Stimulated activated naive CD8-positive, alpha-beta T cell treated with anti-CD3 and anti-CD28 coated beads, Interleukin-15, Interleukin-2, amounts not matched to agents 100 U/mL and 50 U/mL, for 24 hours (primary cell): ENCODE measurements around the gene PPP5C.

Experiments used
- ATAC-seq: fragments of 150-1000 bp; cut with Tn5 transposase; one replicate; pipeline ENCODE4 v1.10.0; 2021
- DNase-seq: peaks from one replicate; pipeline ENCODE4 v3.0.0; 2021

PPP5C gene

DNA sequence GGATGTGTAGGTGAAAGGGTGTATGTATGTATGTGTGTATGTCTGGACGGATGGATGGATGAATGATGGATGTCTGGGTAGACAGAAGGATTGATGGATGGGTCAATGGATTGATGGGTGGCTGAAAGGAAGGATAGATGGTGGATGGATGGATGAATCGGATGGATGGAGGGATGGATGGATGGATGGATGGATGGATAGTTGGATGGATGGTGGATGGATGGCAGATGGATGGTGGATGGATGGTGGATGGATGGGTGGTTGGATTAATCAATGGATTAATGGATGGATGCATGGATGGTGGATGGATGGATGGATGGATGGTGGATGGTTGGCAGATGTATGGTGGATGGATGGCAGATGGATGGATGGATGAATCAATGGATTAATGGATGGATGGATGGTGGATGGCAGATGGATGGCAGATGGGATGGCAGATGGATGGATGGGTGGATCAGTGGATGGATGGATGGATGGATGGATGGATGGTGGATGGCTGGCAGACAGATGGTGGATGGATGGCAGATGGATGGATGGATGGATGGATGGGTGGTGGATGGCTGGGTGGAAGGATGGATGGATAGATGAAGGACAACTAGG is 16.5 kb upstream of the PPP5C start:
- ATAC-seq (no peak), DNase-seq (no peak)

DNA sequence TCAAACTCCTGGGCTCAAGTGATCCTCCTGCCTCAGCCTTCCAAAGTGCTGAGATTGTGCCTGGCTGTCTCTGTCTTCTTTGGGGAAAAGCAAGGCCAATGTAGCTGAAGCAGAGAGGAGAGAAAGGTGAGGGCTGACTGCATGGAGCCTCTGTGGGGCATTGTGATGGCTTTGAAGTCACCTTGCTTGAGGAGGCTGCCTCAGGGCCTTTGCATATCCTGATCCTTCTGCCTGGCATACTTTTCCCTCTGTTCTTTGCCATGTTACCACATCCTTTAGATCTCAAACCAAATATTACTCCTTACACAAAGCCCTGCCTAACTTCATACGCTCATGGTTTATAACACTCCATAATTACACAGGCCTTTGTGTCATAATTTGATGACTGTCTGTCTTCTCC is 9.4 kb upstream of the PPP5C start:
- ATAC-seq (no peak), DNase-seq (no peak)

DNA sequence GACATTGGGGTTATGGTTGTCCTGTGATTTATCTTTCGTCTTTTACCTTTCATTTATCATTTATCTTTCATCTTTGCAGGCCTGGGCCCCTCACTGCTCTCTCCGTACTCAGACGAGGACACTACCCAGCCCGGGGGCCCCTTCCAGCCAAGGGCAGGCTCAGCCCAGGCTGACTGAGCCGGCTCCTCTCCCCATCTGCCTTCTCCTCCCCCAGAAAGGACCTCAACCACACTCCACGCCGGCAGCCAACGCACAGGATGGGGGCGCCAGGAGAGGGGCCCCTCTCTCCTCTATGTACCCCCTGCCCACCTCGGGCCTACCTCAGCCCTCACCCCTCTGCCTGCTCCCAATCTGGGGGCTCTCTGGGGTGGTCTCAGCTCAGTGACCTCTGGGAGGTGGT is 7.4 kb upstream of the PPP5C start:
- DNase-seq: no peak

DNA sequence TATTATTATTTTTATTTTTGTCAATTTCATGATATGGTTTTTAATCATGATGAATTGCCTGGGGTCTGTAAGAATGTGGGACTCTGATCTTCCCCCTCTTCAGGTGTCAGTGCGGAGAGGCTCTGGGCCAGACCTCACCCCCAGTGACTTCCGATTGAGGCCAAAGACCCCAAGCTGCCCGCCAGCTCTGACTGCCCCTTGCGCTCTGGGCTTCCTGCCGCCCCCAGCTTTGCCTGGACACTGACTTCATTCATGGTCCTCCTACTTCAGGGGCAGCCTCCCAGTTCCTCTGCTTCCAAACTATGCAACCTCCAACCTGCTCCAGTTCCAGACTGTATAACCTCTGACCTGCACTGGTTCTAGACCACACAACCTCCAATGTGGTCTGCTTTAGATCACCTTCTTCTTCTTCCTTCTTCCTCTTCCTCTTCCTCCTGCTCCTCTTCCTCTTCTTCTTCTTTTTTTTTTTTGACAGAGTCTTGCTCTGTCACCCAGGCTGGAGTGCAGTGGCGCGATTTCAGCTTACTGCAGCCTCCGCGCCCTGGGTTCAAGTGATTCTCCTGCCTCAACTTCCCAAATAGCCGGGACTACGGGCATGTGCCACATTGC is 6.7 kb upstream of the PPP5C start:
- no peak for ATAC-seq
- no peak for DNase-seq

More for the DNA sequence above, 7.4 kb upstream of the PPP5C start:
- ATAC-seq: no peak

DNA sequence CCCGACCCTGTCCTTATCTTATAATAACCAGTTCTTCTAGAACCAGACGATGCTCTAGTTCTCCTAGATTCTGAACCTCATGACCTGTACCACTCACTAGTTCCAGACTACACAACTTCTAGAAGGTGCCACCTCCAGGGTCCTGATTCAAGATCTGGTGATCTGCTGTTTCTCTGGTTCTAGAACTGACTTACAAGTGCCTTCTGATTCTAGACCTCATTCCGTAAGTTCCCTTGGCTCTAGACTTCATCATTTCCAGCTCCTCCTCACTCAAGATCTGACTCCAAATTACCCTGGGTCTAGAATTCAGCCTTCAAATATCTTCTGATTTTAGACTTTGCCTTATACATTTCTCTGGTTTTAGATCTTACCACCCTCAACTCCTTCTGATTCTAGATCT is 5.0 kb upstream of the PPP5C start:
- ATAC-seq (no peak), DNase-seq (no peak)

DNA sequence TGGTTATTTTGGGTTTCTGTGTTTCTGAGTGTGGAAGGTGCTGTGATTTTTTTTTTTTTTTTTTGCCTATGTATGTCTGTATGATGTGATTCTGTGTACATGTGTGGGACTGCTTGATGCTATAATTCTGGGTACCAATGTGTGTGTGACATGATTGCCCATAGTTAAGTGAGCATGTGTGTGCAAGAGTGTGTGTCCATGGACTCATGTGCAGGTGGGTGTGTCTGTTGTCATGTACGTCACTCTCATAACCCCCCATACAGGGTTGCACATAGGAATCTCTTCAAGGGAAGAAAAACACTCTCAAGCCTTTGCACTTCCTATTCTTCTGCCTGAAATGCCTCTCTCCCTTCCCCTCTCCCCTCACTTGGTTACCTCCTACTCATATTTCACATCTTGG is 2.5 kb upstream of the PPP5C start:
- DNase-seq (no peak), ATAC-seq (no peak)

DNA sequence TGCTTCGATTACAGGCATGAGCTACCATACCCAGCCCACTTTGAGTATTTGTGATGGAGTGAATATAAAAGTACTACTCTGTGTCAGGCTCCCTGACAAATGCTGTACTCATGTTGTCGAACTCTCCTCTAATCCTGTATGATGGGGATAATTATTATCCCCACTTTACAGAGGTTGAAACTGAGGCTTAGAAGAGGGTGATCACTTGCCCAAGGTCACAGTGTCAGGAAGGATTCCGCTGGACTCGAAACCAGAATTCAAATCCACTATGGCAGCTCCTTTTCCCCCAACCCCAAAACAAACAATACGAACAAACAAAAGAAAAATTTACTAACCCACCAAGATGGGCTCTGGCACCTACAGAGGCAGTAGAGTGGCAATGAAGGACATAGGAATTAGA is 1.7 kb upstream of the PPP5C start:
- DNase-seq: no peak
- ATAC-seq: no peak

DNA sequence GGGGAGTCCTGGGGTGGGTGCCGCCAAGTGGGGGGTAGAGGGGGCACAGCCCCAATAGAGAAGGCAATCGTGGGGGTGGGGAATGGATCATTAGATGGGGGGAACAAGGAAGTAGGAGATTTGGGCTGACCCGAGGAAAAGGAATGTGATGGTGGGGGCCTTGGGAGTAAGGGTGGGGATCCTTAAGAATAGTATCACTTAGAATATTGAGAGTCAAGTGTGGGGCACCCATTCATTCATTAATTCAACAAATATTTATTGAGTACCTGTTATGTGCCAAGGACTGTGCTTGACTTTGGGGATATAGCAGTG is 641 bp downstream of the PPP5C start:
- no peak for DNase-seq
- no peak for ATAC-seq

DNA sequence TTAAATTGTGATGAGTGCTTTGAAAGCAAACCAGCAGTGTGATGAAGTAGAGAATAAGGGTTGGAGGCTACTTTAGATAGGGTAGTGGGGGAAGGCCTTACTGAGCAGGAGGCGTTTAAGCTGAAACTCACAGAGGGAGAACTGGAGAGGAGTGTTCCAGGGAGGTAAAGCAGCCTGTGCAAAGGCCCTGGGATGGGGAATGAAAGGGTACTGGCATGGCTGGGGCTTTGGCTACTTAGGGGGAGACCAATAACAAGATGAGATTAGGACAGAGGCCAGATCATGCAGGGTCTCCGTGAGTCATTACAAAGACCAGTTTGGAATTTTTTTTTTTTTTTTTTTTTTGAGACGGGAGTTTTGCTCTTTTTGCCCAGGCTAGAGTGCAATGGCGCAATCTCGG is 1.1 kb downstream of the PPP5C start:
- ATAC-seq (no peak), DNase-seq (no peak)

DNA sequence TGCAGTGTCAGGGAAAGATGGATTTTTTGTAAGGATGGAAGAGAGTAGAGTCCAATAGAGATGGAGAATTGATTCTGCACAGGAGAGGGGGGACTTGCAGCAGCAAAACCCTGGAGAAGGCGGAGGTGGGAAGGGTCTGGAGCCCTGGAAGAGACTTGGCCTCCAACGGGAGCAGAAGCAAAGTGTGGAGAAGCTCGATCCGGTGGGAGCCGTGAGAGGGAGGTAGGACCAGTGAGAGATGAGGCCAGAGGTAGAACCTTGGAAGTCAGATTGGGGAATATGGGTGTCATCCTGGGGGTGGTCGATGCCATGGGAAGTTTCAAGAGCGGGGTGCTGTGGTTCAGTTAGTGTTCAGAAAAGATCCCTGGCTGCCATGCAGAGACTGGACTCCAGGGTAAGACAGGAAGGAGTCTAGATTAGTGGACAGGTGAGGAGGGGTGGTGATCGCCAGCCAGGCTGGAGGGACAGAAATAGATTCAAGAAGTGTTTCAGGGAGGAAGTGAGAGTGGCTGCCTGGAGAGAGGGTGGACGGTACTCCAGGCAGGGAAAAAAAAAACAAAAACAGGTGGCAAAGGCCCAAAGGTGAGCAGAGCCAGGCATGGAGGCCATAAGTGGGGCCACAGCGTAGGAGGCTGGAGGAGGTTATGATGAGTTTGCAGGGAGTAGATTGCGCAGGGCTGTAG is 2.6 kb downstream of the PPP5C start:
- DNase-seq: no peak
- no peak for ATAC-seq

DNA sequence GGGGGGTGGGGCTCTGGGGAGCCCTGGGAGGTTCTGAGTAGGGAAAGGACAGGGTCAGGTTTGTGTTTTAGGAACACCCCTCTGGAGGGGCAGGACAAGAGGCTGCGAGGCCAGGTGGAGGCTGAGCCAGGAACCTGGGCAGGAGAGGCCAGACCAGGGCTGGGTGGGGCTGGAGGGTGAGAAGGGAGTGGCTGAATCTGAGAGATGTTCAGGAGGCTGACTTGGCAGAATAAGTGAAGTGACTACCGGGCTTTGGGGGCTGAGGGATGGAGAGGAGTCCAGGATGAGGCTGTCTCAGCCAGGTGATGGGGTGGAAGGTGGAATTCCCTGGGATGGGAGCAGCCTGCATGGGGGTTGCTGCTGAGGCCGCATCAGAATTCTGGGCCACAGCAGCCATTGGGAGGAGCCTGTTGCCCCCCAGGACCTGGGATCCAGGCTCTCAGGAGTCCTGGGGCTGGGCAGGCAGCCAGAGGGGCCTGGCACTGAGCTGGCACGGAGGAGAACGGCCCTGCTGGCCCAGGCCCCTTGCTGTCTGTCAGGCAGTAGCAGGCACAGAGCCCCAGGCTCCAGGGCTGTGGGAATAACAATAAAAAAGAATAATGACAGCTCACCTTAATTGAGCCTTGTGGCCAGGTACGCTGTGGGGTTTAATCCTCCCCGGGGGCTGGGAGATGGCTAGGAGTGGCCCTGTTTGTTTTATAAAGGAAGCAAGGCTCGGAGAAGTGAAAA is 3.3 kb downstream of the PPP5C start:
- DNase-seq: peak; percentile 47
- no peak for ATAC-seq

DNA sequence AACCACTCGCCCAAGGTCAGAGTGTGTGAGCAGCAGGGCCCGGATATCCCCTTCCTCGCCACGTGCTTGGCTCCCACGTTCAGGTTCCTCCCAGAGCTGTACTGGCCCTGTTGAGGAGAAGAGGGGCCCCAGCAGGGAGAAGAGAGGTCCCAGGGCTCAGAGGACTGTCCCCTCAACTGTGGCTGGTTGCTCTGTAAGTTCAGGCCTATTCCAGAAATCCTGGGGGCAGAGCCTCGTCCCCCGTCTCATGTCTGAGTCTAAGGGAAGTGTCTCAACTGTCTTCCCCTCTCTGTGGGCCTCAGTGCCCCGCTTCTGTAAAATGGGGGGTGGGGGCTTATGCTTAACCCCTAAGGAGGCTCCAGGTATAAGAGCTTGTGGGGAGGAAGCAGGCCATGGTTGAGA is 3.9 kb downstream of the PPP5C start:
- DNase-seq (peak; percentile 63), ATAC-seq (peak; percentile 25)

DNA sequence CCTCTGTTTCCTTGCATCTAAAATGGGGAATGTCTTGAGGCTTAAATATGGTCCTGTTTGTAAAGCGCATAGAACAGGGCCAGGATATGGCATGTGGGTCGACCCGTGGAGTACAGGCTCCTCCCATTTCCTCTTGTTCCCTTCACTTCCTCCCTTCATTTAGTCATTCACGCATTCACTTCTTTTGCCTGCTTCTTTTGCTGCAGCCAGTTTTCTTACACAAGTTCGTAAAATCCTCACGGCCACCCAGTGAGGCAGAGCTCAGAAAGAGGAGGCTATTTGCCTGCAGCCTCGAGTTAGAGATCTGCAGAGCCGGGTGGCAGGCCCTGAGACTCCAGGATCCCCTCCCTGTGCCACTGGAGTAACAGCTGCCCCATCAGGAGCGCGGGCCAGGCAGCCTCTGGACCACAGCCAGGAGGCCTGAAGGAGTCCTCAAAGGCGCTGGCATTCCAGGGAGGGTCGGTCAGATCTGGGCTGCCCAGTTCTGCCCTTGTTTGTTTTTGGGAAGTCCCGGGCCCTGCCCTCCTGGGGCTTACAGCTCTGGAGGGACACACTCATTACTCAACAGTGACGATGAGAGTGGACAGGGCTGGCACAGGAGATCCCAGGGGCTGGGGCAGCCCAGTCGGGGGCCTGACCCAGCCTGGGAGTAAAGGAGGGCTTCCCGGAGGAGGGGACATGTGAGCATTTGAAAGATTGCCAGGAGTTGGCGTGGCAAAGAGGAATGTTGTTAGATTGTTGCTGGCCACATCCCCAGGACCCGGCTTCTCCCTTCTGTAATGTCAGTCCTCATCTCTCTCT is 4.6 kb downstream of the PPP5C start:
- ATAC-seq (no peak), DNase-seq (peak; percentile 20)

DNA sequence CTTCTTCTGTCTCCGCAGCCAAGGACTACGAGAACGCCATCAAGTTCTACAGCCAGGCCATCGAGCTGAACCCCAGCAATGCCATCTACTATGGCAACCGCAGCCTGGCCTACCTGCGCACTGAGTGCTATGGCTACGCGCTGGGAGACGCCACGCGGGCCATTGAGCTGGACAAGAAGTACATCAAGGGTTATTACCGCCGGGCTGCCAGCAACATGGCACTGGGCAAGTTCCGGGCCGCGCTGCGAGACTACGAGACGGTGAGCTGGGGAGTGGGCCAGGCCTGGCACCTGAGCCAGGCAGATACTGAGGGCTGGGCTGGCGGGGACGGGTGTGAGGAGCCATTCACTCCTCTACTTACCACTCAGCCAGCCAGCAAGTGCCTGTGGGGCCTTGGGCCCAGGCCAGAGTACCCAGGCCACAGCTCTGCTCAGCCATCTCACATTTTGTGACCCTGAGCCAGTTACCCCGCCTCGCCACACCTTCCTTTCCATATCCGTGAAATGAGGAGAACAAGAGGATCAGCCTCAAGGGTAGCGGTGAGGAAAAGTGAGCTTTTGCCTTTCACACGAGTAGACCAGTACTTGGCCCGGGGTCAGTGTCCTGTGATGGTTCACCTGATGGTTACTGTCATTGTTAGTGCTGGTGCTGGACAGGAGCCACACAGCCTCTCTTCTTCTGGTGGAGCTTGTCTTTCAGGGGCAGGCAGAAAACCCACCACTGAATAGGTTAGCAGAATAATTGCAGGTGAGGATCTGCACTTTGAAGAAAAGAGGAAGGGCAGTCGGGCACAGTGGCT is 7.0 kb downstream of the PPP5C start:
- ATAC-seq (no peak), DNase-seq (no peak)

DNA sequence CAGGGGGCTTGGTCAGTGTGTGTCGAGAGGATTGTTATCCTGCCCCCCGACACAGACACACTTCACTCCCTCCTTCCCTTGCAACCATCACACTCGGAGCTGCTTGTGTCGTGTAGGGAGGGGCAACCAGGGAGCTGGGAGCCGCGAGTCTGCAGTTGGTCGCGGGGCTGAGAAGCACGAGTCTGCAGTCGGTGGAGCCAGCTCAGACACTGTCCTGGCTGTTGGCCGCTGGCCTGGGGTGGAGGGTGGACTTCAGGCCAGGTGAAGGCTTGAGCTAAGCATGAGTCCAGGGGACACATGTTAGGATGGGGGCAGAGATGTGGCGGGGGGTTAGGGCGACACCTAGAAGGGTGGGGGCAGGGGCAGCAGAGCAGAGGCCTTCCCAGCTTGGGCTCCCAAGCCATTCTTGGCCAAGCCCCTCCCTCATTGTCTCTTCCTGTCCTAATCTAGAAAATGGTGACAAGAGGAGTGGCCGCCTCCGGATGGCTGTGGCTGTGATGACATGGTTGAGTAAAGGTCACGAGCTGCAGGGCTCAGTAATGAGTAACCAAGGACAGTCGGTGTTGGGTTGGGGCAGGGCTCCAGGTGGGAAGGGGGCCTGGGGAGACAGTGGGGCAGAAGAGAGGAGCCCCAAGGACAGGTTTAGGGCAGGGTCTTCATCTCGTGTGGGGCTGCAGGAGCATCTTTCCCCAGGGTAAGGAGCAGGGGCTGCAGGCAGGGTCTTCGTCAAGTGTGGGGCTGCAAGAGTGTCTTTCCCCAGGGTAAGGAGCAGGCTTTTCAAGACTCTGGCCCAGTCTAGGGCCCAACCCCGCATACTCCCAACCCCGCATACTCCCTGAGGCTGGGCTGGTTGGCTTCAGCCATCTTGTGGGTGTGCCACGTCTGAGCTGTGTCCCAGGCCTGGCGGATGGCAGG is 8.6 kb downstream of the PPP5C start:
- DNase-seq: peak; percentile 60
- peak; percentile 86 for ATAC-seq

DNA sequence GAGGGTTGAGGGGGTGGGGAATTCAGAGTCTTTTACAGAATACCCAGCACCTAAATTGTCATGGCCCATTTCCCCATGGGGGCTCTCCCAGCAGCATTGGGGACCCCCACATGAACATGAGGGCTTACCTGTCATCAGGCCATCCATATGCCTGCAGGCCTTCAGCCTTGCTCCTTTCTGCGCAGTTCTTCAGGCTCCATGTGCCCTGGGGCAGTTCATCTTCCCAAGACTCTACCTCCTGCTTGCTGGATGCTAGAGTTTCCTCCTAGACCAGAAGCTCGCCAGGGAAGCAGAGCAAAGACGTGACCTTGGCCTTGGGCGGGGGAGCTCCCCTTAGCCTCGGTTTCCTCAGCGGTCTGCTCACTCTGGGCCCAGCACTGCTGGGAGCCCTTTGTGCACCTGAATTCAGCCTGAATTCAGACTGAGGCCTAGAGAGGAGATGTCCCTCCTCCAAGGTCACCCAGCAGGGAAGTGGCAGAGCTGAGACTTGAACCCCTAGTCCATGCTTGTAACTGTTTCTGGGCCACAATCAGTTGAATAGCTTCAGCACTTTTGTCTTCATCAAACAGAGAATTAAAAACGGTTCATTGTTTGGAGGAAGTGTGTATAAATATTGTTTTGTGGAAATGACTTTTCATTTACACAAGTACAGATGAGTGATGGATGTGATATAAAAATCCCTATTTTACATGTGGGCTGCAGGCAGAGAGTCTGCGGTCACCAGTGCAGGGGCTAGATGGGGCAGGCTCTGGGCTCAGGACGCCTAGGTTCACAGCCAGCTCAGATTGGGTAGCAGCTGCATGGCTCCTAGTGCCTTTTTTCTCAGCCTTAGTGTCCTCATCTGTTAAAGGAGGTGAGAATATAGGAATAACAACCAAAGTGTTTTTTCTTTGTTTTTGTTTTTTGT is 9.5 kb downstream of the PPP5C start:
- no peak for DNase-seq
- ATAC-seq: no peak

DNA sequence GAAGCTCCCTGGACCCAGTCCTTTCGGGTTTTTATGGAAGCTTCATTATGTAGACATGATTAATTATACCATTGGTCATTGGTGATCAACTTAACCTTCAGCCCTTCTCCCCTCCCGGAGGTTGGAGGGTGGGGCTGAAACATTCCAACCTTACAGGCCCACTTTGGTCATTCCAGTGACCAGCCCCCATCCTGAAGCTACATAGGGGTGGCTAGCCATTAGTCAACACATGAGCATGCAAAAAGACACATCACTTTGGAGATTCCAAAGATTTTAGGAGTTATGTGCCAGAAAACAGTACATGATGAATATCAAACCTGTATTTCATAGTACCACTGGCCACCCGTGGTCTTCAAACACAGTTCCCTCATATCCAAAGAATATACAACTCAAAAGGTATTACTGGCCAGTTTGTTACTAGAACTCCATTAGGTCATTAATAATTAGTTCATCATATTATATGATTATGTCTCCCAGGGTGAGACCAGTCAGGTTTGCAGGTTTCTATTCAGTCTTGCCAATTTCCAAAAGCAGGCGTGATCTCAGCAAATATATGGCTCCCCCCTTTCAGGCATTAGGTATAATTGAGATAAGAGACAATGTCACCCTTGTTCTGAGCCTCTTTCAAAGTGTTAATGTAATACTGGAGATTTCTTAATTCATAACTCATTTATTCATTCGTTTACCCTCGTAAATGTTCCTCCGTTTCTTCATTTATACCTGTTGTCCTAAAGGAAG is 11.1 kb downstream of the PPP5C start:
- DNase-seq: no peak
- no peak for ATAC-seq

DNA sequence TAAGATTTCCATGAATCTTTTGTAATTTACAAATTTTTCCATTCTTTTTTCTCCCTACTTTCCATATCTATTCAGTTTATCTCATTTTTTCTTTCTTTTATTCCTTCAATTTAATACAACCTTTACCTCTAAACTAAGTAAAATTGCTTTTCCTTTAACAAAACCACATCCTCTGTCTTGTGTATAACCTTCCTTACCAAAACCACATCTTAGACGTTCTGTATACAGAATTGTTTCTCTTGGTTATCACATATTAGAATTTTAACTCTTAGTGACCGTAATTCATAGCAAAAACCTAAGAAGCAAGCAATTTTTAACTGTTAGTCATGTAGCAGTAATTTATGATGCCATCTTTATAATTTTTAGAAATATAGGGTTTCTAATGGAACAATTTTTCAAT is 15.0 kb downstream of the PPP5C start:
- DNase-seq (no peak), ATAC-seq (no peak)

DNA sequence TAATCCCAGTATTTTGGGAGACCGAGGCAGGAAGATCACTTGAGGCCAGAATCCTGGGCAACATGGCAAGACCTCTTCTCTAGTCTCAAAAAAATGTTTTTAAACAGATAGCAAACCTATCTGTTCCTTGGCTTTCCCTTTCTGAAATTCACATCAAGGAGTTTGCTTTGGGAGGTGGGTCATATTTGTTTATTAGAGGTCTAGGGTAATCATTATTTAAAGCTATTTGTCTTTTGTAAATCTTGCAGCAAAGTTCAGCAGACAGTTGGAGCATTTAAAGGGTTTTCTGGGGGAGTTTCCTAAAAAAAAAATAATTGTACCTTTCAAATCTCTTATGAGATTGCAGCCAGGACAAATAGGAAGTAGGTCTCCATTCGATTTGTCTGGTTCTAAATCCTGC is 17.5 kb downstream of the PPP5C start:
- ATAC-seq (no peak), DNase-seq (no peak)
